Activated CD8-positive, alpha-beta T cell treated with anti-CD3 and anti-CD28 coated beads, Interleukin-2, amount 10 ng/mL, durations not matched to agents 7 days and 5 days (primary cell): ENCODE measurements around the gene NAALADL2. TPM values are rescaled to one million over a fixed set of nuclear protein-coding genes. Genes with fewer than 3 reads are reported as not detected.
"Not testable (repeated sequence)": the region's sequence is repeated elsewhere in the genome, so short reads cannot be mapped to it uniquely, and the experiment has no call there.

Source experiments
- ATAC-seq: fragments of 150-1000 bp; cut with Tn5 transposase; one replicate; pipeline ENCODE4 v1.10.0; 2021; ENCODE audit warnings: moderate library complexity
- CTCF ChIA-PET: fragments of 350-600 bp; sonication (Branson Sonifier 250); formaldehyde crosslinking; loops from one replicate; lab custom pipeline; 2021; ENCODE audit warnings: antibody characterized with exemption; lab: Charles Lee
- POLR2A ChIA-PET: fragments of 350-600 bp; sonication (Branson Sonifier 250); formaldehyde crosslinking; loops from one replicate; lab custom pipeline; 2021; ENCODE audit warnings: antibody characterized with exemption; lab: Charles Lee
- DNase-seq: peaks from one replicate; pipeline ENCODE4 v3.0.0-alpha.2; 2020
- H3K27ac Mint-ChIP-seq: one replicate; pipeline ENCODE4 v1.8.0; 2021; ENCODE audit warnings: mild to moderate bottlenecking, mixed read lengths
- H3K27me3 Mint-ChIP-seq: one replicate; pipeline ENCODE4 v1.8.0; 2021; ENCODE audit warnings: low read depth, mixed read lengths
- H3K36me3 Mint-ChIP-seq: one replicate; pipeline ENCODE4 v1.8.0; 2021; ENCODE audit warnings: low read depth, mixed read lengths
- H3K4me1 Mint-ChIP-seq: one replicate; pipeline ENCODE4 v1.8.0; 2021; ENCODE audit warnings: low read depth, mixed read lengths
- H3K4me3 Mint-ChIP-seq: one replicate; pipeline ENCODE4 v1.8.0; 2021; ENCODE audit warnings: mild to moderate bottlenecking, mixed read lengths
- H3K9me3 Mint-ChIP-seq: one replicate; pipeline ENCODE4 v1.8.0; 2022; ENCODE audit warnings: mixed read lengths; ENCODE audit not compliant: insufficient read depth
- total RNA-seq, 2 experiments: library from RNA; stranded (reverse); gene quantifications; one replicate each; pipeline ENCODE4 v1.2.3, GENCODE V29; 2021

NAALADL2 gene
- total RNA-seq, 2 experiments from 2014 or later = 0.39 to 0.47 TPM

- no peaks in the 10 kb centered on the region for H3K4me1 Mint-ChIP-seq
- DNase-seq (no peak), ATAC-seq (no peak)
- no peaks in the 10 kb centered on the region for H3K36me3 Mint-ChIP-seq
- H3K9me3 Mint-ChIP-seq = peaks cover 6% of the 10 kb centered on the region
- no peaks in the 10 kb centered on the region for H3K27me3 Mint-ChIP-seq
- H3K4me3 Mint-ChIP-seq = no peak overlapping the region
- ChIA-PET CTCF (no interaction called here), POLR2A (no interaction called here)
- no peak overlapping the region for H3K27ac Mint-ChIP-seq
Measured at GRCh38 chr3:175612487-175613196, 753.5 kb downstream of the NAALADL2 start.

GRCh38 chr3:175614107-175614506 is 755.0 kb downstream of the NAALADL2 start:
- H3K4me3 Mint-ChIP-seq, H3K27ac Mint-ChIP-seq, CTCF ChIA-PET, H3K36me3 Mint-ChIP-seq, H3K27me3 Mint-ChIP-seq, POLR2A ChIA-PET, ATAC-seq, DNase-seq, H3K4me1 Mint-ChIP-seq, H3K9me3 Mint-ChIP-seq: not testable (repeated sequence)

GRCh38 chr3:175617247-175617646 is 758.1 kb downstream of the NAALADL2 start:
- Mint-ChIP-seq H3K27ac (no peak overlapping the region), H3K27me3 (no peaks in the 10 kb centered on the region), H3K4me3 (no peak overlapping the region), H3K36me3 (no peaks in the 10 kb centered on the region), H3K4me1 (no peaks in the 10 kb centered on the region), H3K9me3 (peaks cover 6% of the 10 kb centered on the region)
- ChIA-PET CTCF (no interaction called here), POLR2A (no interaction called here)
- DNase-seq (no peak), ATAC-seq (no peak)

GRCh38 chr3:175619369-175619768 is 760.2 kb downstream of the NAALADL2 start:
- H3K4me1 Mint-ChIP-seq = no peaks in the 10 kb centered on the region
- no peak overlapping the region for H3K27ac Mint-ChIP-seq
- no peak for DNase-seq
- ATAC-seq = no peak
- peaks cover 5% of the 10 kb centered on the region for H3K9me3 Mint-ChIP-seq
- no peaks in the 10 kb centered on the region for H3K36me3 Mint-ChIP-seq
- POLR2A ChIA-PET = no interaction called here
- CTCF ChIA-PET = no interaction called here
- no peaks in the 10 kb centered on the region for H3K27me3 Mint-ChIP-seq
- H3K4me3 Mint-ChIP-seq = no peak overlapping the region

- ChIA-PET POLR2A (no interaction called here), CTCF (no interaction called here)
- peaks cover 7% of the 10 kb centered on the region for H3K9me3 Mint-ChIP-seq
- H3K36me3 Mint-ChIP-seq = no peaks in the 10 kb centered on the region
- DNase-seq (no peak), ATAC-seq (no peak)
- no peak overlapping the region for H3K27ac Mint-ChIP-seq
- no peaks in the 10 kb centered on the region for H3K27me3 Mint-ChIP-seq
- H3K4me1 Mint-ChIP-seq = no peaks in the 10 kb centered on the region
- no peak overlapping the region for H3K4me3 Mint-ChIP-seq
Measured at GRCh38 chr3:175620093-175620492, 761.0 kb downstream of the NAALADL2 start.

- ATAC-seq = no peak
- Mint-ChIP-seq H3K27me3 (no peaks in the 10 kb centered on the region), H3K4me1 (no peaks in the 10 kb centered on the region), H3K27ac (no peak overlapping the region), H3K9me3 (peaks cover 11% of the 10 kb centered on the region), H3K36me3 (no peaks in the 10 kb centered on the region), H3K4me3 (no peak overlapping the region)
- POLR2A ChIA-PET = no interaction called here
- CTCF ChIA-PET = no interaction called here
- no peak for DNase-seq
Measured at GRCh38 chr3:175620532-175620931, 761.4 kb downstream of the NAALADL2 start.

GRCh38 chr3:175640958-175641357 is 781.8 kb downstream of the NAALADL2 start:
- Mint-ChIP-seq H3K4me1 (no peaks in the 10 kb centered on the region), H3K9me3 (no peaks in the 10 kb centered on the region), H3K27me3 (no peaks in the 10 kb centered on the region), H3K36me3 (no peaks in the 10 kb centered on the region), H3K27ac (no peak overlapping the region), H3K4me3 (no peak overlapping the region)
- DNase-seq = no peak
- ChIA-PET CTCF (no interaction called here), POLR2A (no interaction called here)
- no peak for ATAC-seq

- Mint-ChIP-seq H3K27ac (no peak overlapping the region), H3K4me1 (no peaks in the 10 kb centered on the region), H3K27me3 (no peaks in the 10 kb centered on the region), H3K9me3 (peaks cover 4% of the 10 kb centered on the region), H3K4me3 (no peak overlapping the region), H3K36me3 (no peaks in the 10 kb centered on the region)
- ChIA-PET POLR2A (no interaction called here), CTCF (no interaction called here)
- DNase-seq (no peak), ATAC-seq (no peak)
Measured at GRCh38 chr3:175646865-175647264, 787.7 kb downstream of the NAALADL2 start.

GRCh38 chr3:175648899-175649298 is 789.8 kb downstream of the NAALADL2 start:
- Mint-ChIP-seq H3K4me1 (no peaks in the 10 kb centered on the region), H3K4me3 (no peak overlapping the region), H3K36me3 (no peaks in the 10 kb centered on the region), H3K9me3 (peaks cover 4% of the 10 kb centered on the region), H3K27me3 (no peaks in the 10 kb centered on the region), H3K27ac (no peak overlapping the region)
- DNase-seq (no peak), ATAC-seq (no peak)
- POLR2A ChIA-PET = no interaction called here
- CTCF ChIA-PET = no interaction called here

GRCh38 chr3:175651716-175652115 is 792.6 kb downstream of the NAALADL2 start:
- CTCF ChIA-PET = no interaction called here
- Mint-ChIP-seq H3K36me3 (no peaks in the 10 kb centered on the region), H3K4me1 (no peaks in the 10 kb centered on the region), H3K27ac (no peak overlapping the region), H3K27me3 (no peaks in the 10 kb centered on the region), H3K4me3 (no peak overlapping the region), H3K9me3 (peaks cover 2% of the 10 kb centered on the region)
- POLR2A ChIA-PET = no interaction called here
- no peak for DNase-seq
- ATAC-seq = no peak

- H3K4me1 Mint-ChIP-seq = no peaks in the 10 kb centered on the region
- H3K27me3 Mint-ChIP-seq = no peaks in the 10 kb centered on the region
- ATAC-seq (no peak), DNase-seq (no peak)
- no peak overlapping the region for H3K27ac Mint-ChIP-seq
- ChIA-PET CTCF (no interaction called here), POLR2A (no interaction called here)
- no peaks in the 10 kb centered on the region for H3K36me3 Mint-ChIP-seq
- H3K4me3 Mint-ChIP-seq = no peak overlapping the region
- peaks cover 8% of the 10 kb centered on the region for H3K9me3 Mint-ChIP-seq
Measured at GRCh38 chr3:175655351-175655750, 796.2 kb downstream of the NAALADL2 start.

- POLR2A ChIA-PET = no interaction called here
- Mint-ChIP-seq H3K27me3 (no peaks in the 10 kb centered on the region), H3K4me1 (no peaks in the 10 kb centered on the region), H3K9me3 (peaks cover 8% of the 10 kb centered on the region), H3K27ac (no peak overlapping the region), H3K36me3 (no peaks in the 10 kb centered on the region), H3K4me3 (no peak overlapping the region)
- CTCF ChIA-PET = no interaction called here
- no peak for ATAC-seq
- no peak for DNase-seq
Measured at GRCh38 chr3:175656461-175656860, 797.3 kb downstream of the NAALADL2 start.
